C1 segment of cervical spinal cord (tissue), 14 donors: ENCODE measurements around the gene CYTL1.

Experiments
- DNase-seq, 14 donors: peaks; one replicate each; lab custom pipeline; 2025; lab: John Stamatoyannopoulos, UW

The CYTL1 gene

GRCh38 chr4:4971796-4972195, 47.5 kb downstream of the CYTL1 start:
- DNase-seq = no peak

- DNase-seq = no peak
Measured at GRCh38 chr4:4969298-4969697, 50.0 kb downstream of the CYTL1 start.

GRCh38 chr4:4968161-4968725, 51.0 kb downstream of the CYTL1 start:
- DNase-seq = no peak
